Measurements from ENCODE around the gene AFAP1L2. TPM values are rescaled to one million over a fixed set of nuclear protein-coding genes. Genes with fewer than 3 reads are reported as not detected.

Gene AFAP1L2, protein sequence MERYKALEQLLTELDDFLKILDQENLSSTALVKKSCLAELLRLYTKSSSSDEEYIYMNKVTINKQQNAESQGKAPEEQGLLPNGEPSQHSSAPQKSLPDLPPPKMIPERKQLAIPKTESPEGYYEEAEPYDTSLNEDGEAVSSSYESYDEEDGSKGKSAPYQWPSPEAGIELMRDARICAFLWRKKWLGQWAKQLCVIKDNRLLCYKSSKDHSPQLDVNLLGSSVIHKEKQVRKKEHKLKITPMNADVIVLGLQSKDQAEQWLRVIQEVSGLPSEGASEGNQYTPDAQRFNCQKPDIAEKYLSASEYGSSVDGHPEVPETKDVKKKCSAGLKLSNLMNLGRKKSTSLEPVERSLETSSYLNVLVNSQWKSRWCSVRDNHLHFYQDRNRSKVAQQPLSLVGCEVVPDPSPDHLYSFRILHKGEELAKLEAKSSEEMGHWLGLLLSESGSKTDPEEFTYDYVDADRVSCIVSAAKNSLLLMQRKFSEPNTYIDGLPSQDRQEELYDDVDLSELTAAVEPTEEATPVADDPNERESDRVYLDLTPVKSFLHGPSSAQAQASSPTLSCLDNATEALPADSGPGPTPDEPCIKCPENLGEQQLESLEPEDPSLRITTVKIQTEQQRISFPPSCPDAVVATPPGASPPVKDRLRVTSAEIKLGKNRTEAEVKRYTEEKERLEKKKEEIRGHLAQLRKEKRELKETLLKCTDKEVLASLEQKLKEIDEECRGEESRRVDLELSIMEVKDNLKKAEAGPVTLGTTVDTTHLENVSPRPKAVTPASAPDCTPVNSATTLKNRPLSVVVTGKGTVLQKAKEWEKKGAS
- total RNA-seq = 0.49 and 1.8 TPM in 2 replicates

DNA sequence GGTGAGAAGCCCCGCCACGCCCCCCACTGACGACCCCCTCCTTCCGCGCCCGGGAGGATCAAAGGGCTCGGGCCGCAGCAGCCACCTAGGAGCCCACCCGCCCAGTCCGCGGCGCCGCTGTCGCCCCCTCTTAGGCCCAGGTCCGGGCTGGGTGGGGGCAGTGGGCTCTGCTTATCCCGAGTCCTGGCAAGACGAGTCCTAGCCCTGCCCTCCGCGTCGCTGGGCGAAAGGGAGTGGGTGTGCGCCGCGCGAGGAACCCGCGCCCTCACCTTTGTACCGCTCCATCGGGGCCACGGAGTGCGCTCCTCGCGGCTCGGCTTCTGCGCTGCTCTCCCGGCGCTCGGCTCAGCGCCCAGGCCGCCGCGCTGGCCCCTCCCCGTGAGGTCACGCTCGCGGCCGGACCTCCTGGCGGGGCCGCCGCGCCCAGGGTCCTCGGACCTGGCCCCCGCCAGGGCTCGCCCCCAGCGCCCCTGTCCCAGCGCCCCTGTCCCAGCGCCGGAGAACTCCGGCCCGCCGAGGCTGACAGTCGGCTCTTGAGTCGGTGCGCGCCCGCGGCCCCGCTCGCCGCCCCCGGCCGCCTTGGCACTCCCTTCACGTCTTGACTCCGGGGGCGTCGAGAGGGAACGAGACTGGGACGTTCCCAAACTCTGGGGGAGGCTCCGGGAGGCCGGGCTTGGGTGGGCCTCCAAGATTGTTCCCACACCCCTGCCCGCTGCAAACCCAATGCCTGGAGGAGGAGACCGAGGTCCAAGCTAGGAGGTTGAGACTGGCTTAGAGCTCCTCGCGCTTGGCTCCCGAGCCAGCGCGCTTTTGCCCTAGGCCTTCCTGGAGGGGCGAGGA lies at the start of gene AFAP1L2:
TSS of gene AFAP1L2 (minus strand) at position 332 of the 840 bp plus-strand sequence. CDS start at position 285, 47 bp downstream.

Small RNA genes lying within 50 kb of the gene (small RNA-seq; reads per million reads assigned to genes)
- not detected for gene RN7SL384P

Other genes starting within 250 kb of the AFAP1L2 start
- 14.8 TPM in 2 replicates for gene CCDC186, start 230.3 kb downstream of the AFAP1L2 start, total RNA-seq
- gene TDRD1, start 225.1 kb downstream of the AFAP1L2 start, total RNA-seq = 3.3 and 4.7 TPM in 2 replicates
- gene VWA2, start 165.2 kb downstream of the AFAP1L2 start, total RNA-seq = 0.16 TPM in 1 of 2 replicates, not detected in the other

All from hair follicle dermal papilla cell (primary cell).